ENCODE results near the gene SSR1.

SSR1 gene

DNA sequence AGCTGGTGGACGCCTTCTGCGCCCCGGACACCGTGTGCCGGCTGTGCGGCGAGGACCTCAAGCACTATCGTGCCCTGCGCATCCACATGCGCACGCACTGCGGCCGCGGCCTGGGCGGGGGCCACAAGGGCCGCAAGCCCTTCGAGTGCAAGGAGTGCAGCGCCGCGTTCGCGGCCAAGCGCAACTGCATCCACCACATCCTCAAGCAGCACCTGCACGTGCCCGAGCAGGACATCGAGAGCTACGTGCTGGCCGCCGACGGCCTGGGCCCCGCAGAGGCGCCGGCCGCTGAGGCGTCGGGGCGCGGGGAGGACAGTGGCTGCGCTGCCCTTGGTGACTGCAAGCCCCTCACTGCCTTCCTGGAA lies 82.7 kb downstream of the SSR1 start:
- no peaks in the 10 kb centered on the region for H3F3A ChIP-seq (ENCODE audit: control insufficient read depth, insufficient read depth)
- TF ChIP-seq, protein P1, sequence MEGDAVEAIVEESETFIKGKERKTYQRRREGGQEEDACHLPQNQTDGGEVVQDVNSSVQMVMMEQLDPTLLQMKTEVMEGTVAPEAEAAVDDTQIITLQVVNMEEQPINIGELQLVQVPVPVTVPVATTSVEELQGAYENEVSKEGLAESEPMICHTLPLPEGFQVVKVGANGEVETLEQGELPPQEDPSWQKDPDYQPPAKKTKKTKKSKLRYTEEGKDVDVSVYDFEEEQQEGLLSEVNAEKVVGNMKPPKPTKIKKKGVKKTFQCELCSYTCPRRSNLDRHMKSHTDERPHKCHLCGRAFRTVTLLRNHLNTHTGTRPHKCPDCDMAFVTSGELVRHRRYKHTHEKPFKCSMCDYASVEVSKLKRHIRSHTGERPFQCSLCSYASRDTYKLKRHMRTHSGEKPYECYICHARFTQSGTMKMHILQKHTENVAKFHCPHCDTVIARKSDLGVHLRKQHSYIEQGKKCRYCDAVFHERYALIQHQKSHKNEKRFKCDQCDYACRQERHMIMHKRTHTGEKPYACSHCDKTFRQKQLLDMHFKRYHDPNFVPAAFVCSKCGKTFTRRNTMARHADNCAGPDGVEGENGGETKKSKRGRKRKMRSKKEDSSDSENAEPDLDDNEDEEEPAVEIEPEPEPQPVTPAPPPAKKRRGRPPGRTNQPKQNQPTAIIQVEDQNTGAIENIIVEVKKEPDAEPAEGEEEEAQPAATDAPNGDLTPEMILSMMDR (IDR thresholded peaks at IDR 0.05; ENCODE audit: low read depth, low read length, poor library complexity, severe bottlenecking), result no peak
- no peak for TF ChIP-seq EZH2phosphoT487 (IDR thresholded peaks at IDR 0.05; ENCODE audit: borderline replicate concordance, low read length)

DNA sequence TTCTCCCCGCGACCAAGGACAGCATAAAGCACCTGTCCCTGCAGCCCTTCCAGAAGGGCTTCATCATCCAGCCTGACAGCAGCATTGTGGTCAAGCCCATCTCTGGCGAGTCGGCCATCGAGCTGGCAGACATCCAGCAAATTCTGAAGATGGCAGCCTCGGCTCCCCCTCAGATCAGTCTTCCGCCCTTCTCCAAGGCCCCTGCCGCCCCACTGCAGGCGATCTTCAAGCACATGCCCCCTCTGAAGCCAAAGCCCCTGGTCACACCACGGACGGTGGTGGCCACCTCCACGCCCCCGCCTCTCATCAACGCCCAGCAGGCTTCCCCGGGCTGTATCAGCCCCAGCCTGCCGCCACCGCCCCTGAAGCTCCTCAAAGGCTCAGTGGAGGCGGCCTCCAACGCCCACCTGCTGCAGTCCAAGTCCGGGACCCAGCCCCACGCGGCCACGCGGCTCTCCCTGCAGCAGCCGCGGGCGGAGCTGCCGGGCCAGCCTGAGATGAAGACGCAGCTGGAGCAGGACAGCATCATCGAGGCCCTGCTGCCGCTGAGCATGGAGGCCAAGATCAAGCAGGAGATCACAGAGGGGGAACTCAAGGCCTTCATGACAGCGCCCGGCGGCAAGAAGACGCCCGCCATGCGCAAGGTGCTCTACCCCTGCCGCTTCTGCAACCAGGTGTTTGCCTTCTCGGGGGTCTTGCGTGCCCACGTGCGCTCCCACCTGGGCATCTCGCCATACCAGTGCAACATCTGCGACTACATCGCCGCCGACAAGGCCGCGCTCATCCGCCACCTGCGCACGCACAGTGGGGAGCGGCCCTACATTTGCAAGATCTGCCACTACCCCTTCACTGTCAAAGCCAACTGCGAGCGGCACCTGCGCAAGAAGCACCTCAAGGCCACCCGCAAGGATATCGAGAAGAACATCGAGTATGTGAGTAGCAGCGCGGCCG lies 83.3 kb downstream of the SSR1 start:
- no peaks in the 10 kb centered on the region for H4K20me1 ChIP-seq (ENCODE audit: control insufficient read depth, insufficient read depth, low read depth, low read length)
- peaks cover 44% of the 10 kb centered on the region for H3K36me3 ChIP-seq (ENCODE audit: control insufficient read depth, low read length)
- TF ChIP-seq, protein P1 (IDR thresholded peaks at IDR 0.05; ENCODE audit: low read depth, low read length, poor library complexity, severe bottlenecking), result no peak
- TF ChIP-seq EZH2phosphoT487 (IDR thresholded peaks at IDR 0.05; ENCODE audit: borderline replicate concordance, low read length), result no peak
- H3K27ac ChIP-seq (ENCODE audit: low read depth, low read length), result no peak overlapping the region
- no peak overlapping the region for H3K4me3 ChIP-seq (ENCODE audit: low read length)
- H3K79me2 ChIP-seq (ENCODE audit: control insufficient read depth, low read length), result no peaks in the 10 kb centered on the region
- H3K9me3 ChIP-seq (ENCODE audit: control insufficient read depth, insufficient read depth, low read length), result no peaks in the 10 kb centered on the region
- H3K27me3 ChIP-seq (ENCODE audit: control insufficient read depth, low read length), result no peaks in the 10 kb centered on the region
- no peaks in the 10 kb centered on the region for H3F3A ChIP-seq (ENCODE audit: control insufficient read depth, insufficient read depth)
- no peak overlapping the region for H3K4me2 ChIP-seq (ENCODE audit: low read length)
- no peaks in the 10 kb centered on the region for H3K9me2 ChIP-seq (replicated peaks; ENCODE audit: control insufficient read depth, low read length)
- no peaks in the 10 kb centered on the region for H3K4me1 ChIP-seq (ENCODE audit: control insufficient read depth, low read length)

More for the DNA sequence above, 82.7 kb downstream of the SSR1 start:
- Histone ChIP-seq H3K36me3 (ENCODE audit: control insufficient read depth, low read length) (peaks cover 48% of the 10 kb centered on the region), H3K27ac (ENCODE audit: low read depth, low read length) (no peak overlapping the region), H3K4me3 (ENCODE audit: low read length) (no peak overlapping the region), H3K27me3 (ENCODE audit: control insufficient read depth, low read length) (no peaks in the 10 kb centered on the region), H3K4me1 (ENCODE audit: control insufficient read depth, low read length) (no peaks in the 10 kb centered on the region), H3K9me2 (replicated peaks; ENCODE audit: control insufficient read depth, low read length) (no peaks in the 10 kb centered on the region), H3K9me3 (ENCODE audit: control insufficient read depth, insufficient read depth, low read length) (no peaks in the 10 kb centered on the region), H3K4me2 (ENCODE audit: low read length) (no peak overlapping the region), H3K79me2 (ENCODE audit: control insufficient read depth, low read length) (no peaks in the 10 kb centered on the region), H4K20me1 (ENCODE audit: control insufficient read depth, insufficient read depth, low read depth, low read length) (no peaks in the 10 kb centered on the region)

DNA sequence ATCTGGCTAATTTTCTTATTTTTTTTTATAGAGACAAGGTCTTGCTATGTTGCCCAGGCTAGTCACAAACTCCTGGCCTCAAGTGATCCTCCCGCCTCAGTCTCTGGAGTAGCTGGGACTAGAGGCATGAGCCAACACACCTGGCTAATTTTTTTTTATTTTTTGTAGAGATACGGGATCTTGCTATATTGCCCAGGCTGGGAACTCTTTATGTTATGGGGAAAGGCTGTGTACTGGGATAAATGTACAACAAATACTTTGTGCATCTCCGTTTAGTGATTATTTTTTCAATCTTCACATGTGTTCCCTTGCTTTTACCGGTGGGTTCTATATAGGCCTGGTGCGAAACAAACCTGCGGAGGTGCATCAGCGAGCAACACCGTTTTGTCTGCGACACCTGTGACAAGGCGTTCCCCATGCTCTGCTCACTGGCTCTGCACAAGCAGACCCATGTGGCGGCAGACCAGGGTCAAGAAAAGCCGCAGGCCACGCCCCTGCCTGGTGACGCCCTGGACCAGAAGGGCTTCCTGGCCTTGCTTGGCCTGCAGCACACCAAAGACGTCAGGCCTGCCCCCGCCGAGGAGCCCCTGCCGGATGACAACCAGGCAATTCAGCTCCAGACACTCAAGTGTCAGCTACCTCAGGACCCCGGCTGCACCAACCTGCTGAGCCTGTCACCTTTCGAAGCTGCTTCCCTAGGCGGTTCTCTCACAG lies 84.2 kb downstream of the SSR1 start:
- H4K20me1 ChIP-seq (ENCODE audit: control insufficient read depth, insufficient read depth, low read depth, low read length), result no peaks in the 10 kb centered on the region
- no peak overlapping the region for H3K4me3 ChIP-seq (ENCODE audit: low read length)
- peaks cover 39% of the 10 kb centered on the region for H3K36me3 ChIP-seq (ENCODE audit: control insufficient read depth, low read length)
- H3K27me3 ChIP-seq (ENCODE audit: control insufficient read depth, low read length), result no peaks in the 10 kb centered on the region
- H3K9me2 ChIP-seq (replicated peaks; ENCODE audit: control insufficient read depth, low read length), result no peaks in the 10 kb centered on the region
- H3F3A ChIP-seq (ENCODE audit: control insufficient read depth, insufficient read depth), result no peaks in the 10 kb centered on the region
- H3K9me3 ChIP-seq (ENCODE audit: control insufficient read depth, insufficient read depth, low read length), result no peaks in the 10 kb centered on the region
- H3K27ac ChIP-seq (ENCODE audit: low read depth, low read length), result no peak overlapping the region
- TF ChIP-seq, protein P1 (IDR thresholded peaks at IDR 0.05; ENCODE audit: low read depth, low read length, poor library complexity, severe bottlenecking), result no peak
- no peak for TF ChIP-seq EZH2phosphoT487 (IDR thresholded peaks at IDR 0.05; ENCODE audit: borderline replicate concordance, low read length)
- no peaks in the 10 kb centered on the region for H3K4me1 ChIP-seq (ENCODE audit: control insufficient read depth, low read length)
- no peaks in the 10 kb centered on the region for H3K79me2 ChIP-seq (ENCODE audit: control insufficient read depth, low read length)
- H3K4me2 ChIP-seq (ENCODE audit: low read length), result no peak overlapping the region

All from DOHH2 (cell line).